Ovary (tissue), 3 donors: Measurements from ENCODE around the gene CYFIP2.

Source experiments
- EP300 ChIP-seq: sonication (generic); formaldehyde crosslinking; IDR thresholded peaks from one replicate; pipeline ENCODE4 v1.6.1; 2017; ENCODE audit warnings: antibody characterized with exemption
- POLR2A ChIP-seq: fragments of 450-650 bp; IDR thresholded peaks from one replicate; pipeline ENCODE4 v1.6.1; 2017; ENCODE audit warnings: antibody characterized with exemption, mild to moderate bottlenecking, moderate library complexity
- TF ChIP-seq, protein P1 (sequence below), 3 donors: fragments of 450-650 bp in 2 of 3; fragments of 200-600 bp in 1 of 3; IDR thresholded peaks; one replicate each; pipeline versions ENCODE4 v1.5.1 to v1.8.0; 2016 to 2022; ENCODE audit warnings: antibody characterized with exemption in 3 of 3, mild to moderate bottlenecking in 1 of 3
- donor health status: DM: no; HTN: no; CAD: no.

DNA sequence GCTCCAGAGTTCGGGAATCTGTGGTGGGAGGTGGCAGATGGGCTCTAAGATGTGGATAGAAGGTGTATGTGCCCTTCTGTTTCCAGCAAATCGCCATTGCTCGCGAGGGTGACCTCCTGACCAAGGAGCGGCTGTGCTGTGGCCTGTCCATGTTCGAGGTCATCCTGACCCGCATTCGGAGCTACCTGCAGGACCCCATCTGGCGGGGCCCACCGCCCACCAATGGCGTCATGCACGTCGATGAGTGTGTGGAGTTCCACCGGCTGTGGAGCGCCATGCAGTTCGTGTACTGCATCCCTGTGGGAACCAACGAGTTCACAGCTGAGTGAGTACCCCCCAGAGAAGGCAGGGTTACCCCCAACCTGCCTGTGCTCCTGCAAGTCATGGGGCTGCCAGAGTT is 123.2 kb downstream of the CYFIP2 start:
- TF ChIP-seq, protein P1, sequence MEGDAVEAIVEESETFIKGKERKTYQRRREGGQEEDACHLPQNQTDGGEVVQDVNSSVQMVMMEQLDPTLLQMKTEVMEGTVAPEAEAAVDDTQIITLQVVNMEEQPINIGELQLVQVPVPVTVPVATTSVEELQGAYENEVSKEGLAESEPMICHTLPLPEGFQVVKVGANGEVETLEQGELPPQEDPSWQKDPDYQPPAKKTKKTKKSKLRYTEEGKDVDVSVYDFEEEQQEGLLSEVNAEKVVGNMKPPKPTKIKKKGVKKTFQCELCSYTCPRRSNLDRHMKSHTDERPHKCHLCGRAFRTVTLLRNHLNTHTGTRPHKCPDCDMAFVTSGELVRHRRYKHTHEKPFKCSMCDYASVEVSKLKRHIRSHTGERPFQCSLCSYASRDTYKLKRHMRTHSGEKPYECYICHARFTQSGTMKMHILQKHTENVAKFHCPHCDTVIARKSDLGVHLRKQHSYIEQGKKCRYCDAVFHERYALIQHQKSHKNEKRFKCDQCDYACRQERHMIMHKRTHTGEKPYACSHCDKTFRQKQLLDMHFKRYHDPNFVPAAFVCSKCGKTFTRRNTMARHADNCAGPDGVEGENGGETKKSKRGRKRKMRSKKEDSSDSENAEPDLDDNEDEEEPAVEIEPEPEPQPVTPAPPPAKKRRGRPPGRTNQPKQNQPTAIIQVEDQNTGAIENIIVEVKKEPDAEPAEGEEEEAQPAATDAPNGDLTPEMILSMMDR (IDR thresholded peaks at IDR 0.05) = no peak
- TF ChIP-seq POLR2A = no peak
- no peak for TF ChIP-seq EP300
